Measurements from ENCODE around the gene ACVR1B.
"Not testable (repeated sequence)": the region's sequence is repeated elsewhere in the genome, so short reads cannot be mapped to it uniquely, and the experiment has no call there.

Gene ACVR1B

GRCh38 chr12:51977320-51977753 lies 25.8 kb downstream of the ACVR1B start:
- Histone ChIP-seq H3K4me3 (ENCODE audit: low read depth in 1 of 2, low read length in 2 of 2) (no peak overlapping the region), H3K4me1 (ENCODE audit: control insufficient read depth in 1 of 2, insufficient read depth in 2 of 2, low read length in 2 of 2) (peaks cover 28 to 29% of the 10 kb centered on the region in 2 donors), H3K9ac (ENCODE audit: low read depth in 1 of 2, low read length in 2 of 2) (no peak overlapping the region), H3K27me3 (ENCODE audit: control insufficient read depth in 1 of 2, insufficient read depth in 2 of 2, low read length in 2 of 2) (no peaks in the 10 kb centered on the region), H3K36me3 (ENCODE audit: control insufficient read depth in 1 of 2, insufficient read depth in 2 of 2, low read length in 2 of 2) (peaks cover 40 to 48% of the 10 kb centered on the region in 2 donors), H3K9me3 (ENCODE audit: control insufficient read depth in 1 of 2, low read length in 2 of 2) (no peaks in the 10 kb centered on the region), H3K27ac (ENCODE audit: low read depth, low read length) (no peak overlapping the region)

GRCh38 chr12:51979306-51979705 lies 27.8 kb downstream of the ACVR1B start:
- H3K27me3 ChIP-seq (ENCODE audit: control insufficient read depth in 1 of 2, insufficient read depth in 2 of 2, low read length in 2 of 2); H3K9ac ChIP-seq (ENCODE audit: low read depth in 1 of 2, low read length in 2 of 2); H3K4me1 ChIP-seq (ENCODE audit: control insufficient read depth in 1 of 2, insufficient read depth in 2 of 2, low read length in 2 of 2); H3K4me3 ChIP-seq (ENCODE audit: low read depth in 1 of 2, low read length in 2 of 2); H3K27ac ChIP-seq (ENCODE audit: low read depth, low read length); H3K9me3 ChIP-seq (ENCODE audit: control insufficient read depth in 1 of 2, low read length in 2 of 2): not testable (repeated sequence)
- H3K36me3 ChIP-seq (ENCODE audit: control insufficient read depth in 1 of 2, insufficient read depth in 2 of 2, low read length in 2 of 2) = peaks cover 50 to 67% of the 10 kb centered on the region in 2 donors

- no peaks in the 10 kb centered on the region for H3K27me3 ChIP-seq (ENCODE audit: control insufficient read depth in 1 of 2, insufficient read depth in 2 of 2, low read length in 2 of 2)
- no peak overlapping the region for H3K27ac ChIP-seq (ENCODE audit: low read depth, low read length)
- no peak overlapping the region for H3K4me3 ChIP-seq (ENCODE audit: low read depth in 1 of 2, low read length in 2 of 2)
- H3K9me3 ChIP-seq (ENCODE audit: control insufficient read depth in 1 of 2, low read length in 2 of 2) = no peaks in the 10 kb centered on the region
- H3K36me3 ChIP-seq (ENCODE audit: control insufficient read depth in 1 of 2, insufficient read depth in 2 of 2, low read length in 2 of 2) = peaks cover 56 to 74% of the 10 kb centered on the region in 2 donors
- peaks cover 6 to 7% of the 10 kb centered on the region in 2 donors for H3K4me1 ChIP-seq (ENCODE audit: control insufficient read depth in 1 of 2, insufficient read depth in 2 of 2, low read length in 2 of 2)
- no peak overlapping the region for H3K9ac ChIP-seq (ENCODE audit: low read depth in 1 of 2, low read length in 2 of 2)
Measured at GRCh38 chr12:51980051-51980808, 28.7 kb downstream of the ACVR1B start.

GRCh38 chr12:51980809-51981127 lies 29.3 kb downstream of the ACVR1B start:
- Histone ChIP-seq H3K9me3 (ENCODE audit: control insufficient read depth in 1 of 2, low read length in 2 of 2) (no peaks in the 10 kb centered on the region), H3K4me3 (ENCODE audit: low read depth in 1 of 2, low read length in 2 of 2) (no peak overlapping the region), H3K27me3 (ENCODE audit: control insufficient read depth in 1 of 2, insufficient read depth in 2 of 2, low read length in 2 of 2) (no peaks in the 10 kb centered on the region), H3K27ac (ENCODE audit: low read depth, low read length) (no peak overlapping the region), H3K36me3 (ENCODE audit: control insufficient read depth in 1 of 2, insufficient read depth in 2 of 2, low read length in 2 of 2) (peaks cover 54 to 74% of the 10 kb centered on the region in 2 donors), H3K4me1 (ENCODE audit: control insufficient read depth in 1 of 2, insufficient read depth in 2 of 2, low read length in 2 of 2) (peaks cover 3 to 7% of the 10 kb centered on the region in 2 donors), H3K9ac (ENCODE audit: low read depth in 1 of 2, low read length in 2 of 2) (no peak overlapping the region)

GRCh38 chr12:51984657-51985056 lies 33.2 kb downstream of the ACVR1B start:
- Histone ChIP-seq H3K4me3 (ENCODE audit: low read depth in 1 of 2, low read length in 2 of 2) (no peak overlapping the region), H3K4me1 (ENCODE audit: control insufficient read depth in 1 of 2, insufficient read depth in 2 of 2, low read length in 2 of 2) (peaks cover 0 to 7% of the 10 kb centered on the region in 2 donors), H3K9me3 (ENCODE audit: control insufficient read depth in 1 of 2, low read length in 2 of 2) (no peaks in the 10 kb centered on the region), H3K9ac (ENCODE audit: low read depth in 1 of 2, low read length in 2 of 2) (no peak overlapping the region), H3K36me3 (ENCODE audit: control insufficient read depth in 1 of 2, insufficient read depth in 2 of 2, low read length in 2 of 2) (peaks cover 46 to 81% of the 10 kb centered on the region in 2 donors), H3K27me3 (ENCODE audit: control insufficient read depth in 1 of 2, insufficient read depth in 2 of 2, low read length in 2 of 2) (no peaks in the 10 kb centered on the region), H3K27ac (ENCODE audit: low read depth, low read length) (no peak overlapping the region)

GRCh38 chr12:51985154-51985835 lies 33.8 kb downstream of the ACVR1B start:
- peaks cover 46 to 84% of the 10 kb centered on the region in 2 donors for H3K36me3 ChIP-seq (ENCODE audit: control insufficient read depth in 1 of 2, insufficient read depth in 2 of 2, low read length in 2 of 2)
- peaks cover 0 to 7% of the 10 kb centered on the region in 2 donors for H3K4me1 ChIP-seq (ENCODE audit: control insufficient read depth in 1 of 2, insufficient read depth in 2 of 2, low read length in 2 of 2)
- H3K4me3 ChIP-seq (ENCODE audit: low read depth in 1 of 2, low read length in 2 of 2) = no peak overlapping the region
- no peaks in the 10 kb centered on the region for H3K27me3 ChIP-seq (ENCODE audit: control insufficient read depth in 1 of 2, insufficient read depth in 2 of 2, low read length in 2 of 2)
- no peaks in the 10 kb centered on the region for H3K9me3 ChIP-seq (ENCODE audit: control insufficient read depth in 1 of 2, low read length in 2 of 2)
- no peak overlapping the region for H3K27ac ChIP-seq (ENCODE audit: low read depth, low read length)
- H3K9ac ChIP-seq (ENCODE audit: low read depth in 1 of 2, low read length in 2 of 2) = no peak overlapping the region

- Histone ChIP-seq H3K9ac (ENCODE audit: low read depth in 1 of 2, low read length in 2 of 2) (no peak overlapping the region), H3K36me3 (ENCODE audit: control insufficient read depth in 1 of 2, insufficient read depth in 2 of 2, low read length in 2 of 2) (peaks cover 37 to 82% of the 10 kb centered on the region in 2 donors), H3K4me3 (ENCODE audit: low read depth in 1 of 2, low read length in 2 of 2) (no peak overlapping the region), H3K27me3 (ENCODE audit: control insufficient read depth in 1 of 2, insufficient read depth in 2 of 2, low read length in 2 of 2) (no peaks in the 10 kb centered on the region), H3K4me1 (ENCODE audit: control insufficient read depth in 1 of 2, insufficient read depth in 2 of 2, low read length in 2 of 2) (no peaks in the 10 kb centered on the region), H3K9me3 (ENCODE audit: control insufficient read depth in 1 of 2, low read length in 2 of 2) (no peaks in the 10 kb centered on the region), H3K27ac (ENCODE audit: low read depth, low read length) (no peak overlapping the region)
Measured at GRCh38 chr12:51986834-51987233, 35.3 kb downstream of the ACVR1B start.

GRCh38 chr12:51992246-51992645 lies 40.7 kb downstream of the ACVR1B start:
- Histone ChIP-seq H3K9ac (ENCODE audit: low read depth in 1 of 2, low read length in 2 of 2) (no peak overlapping the region), H3K27ac (ENCODE audit: low read depth, low read length) (no peak overlapping the region), H3K36me3 (ENCODE audit: control insufficient read depth in 1 of 2, insufficient read depth in 2 of 2, low read length in 2 of 2) (peaks cover 31 to 69% of the 10 kb centered on the region in 2 donors), H3K4me1 (ENCODE audit: control insufficient read depth in 1 of 2, insufficient read depth in 2 of 2, low read length in 2 of 2) (no peaks in the 10 kb centered on the region), H3K9me3 (ENCODE audit: control insufficient read depth in 1 of 2, low read length in 2 of 2) (no peaks in the 10 kb centered on the region), H3K4me3 (ENCODE audit: low read depth in 1 of 2, low read length in 2 of 2) (no peak overlapping the region), H3K27me3 (ENCODE audit: control insufficient read depth in 1 of 2, insufficient read depth in 2 of 2, low read length in 2 of 2) (no peaks in the 10 kb centered on the region)

GRCh38 chr12:51994539-51994820 lies 43.0 kb downstream of the ACVR1B start:
- Histone ChIP-seq H3K36me3 (ENCODE audit: control insufficient read depth in 1 of 2, insufficient read depth in 2 of 2, low read length in 2 of 2) (peaks cover 34 to 64% of the 10 kb centered on the region in 2 donors), H3K27ac (ENCODE audit: low read depth, low read length) (no peak overlapping the region)

GRCh38 chr12:51994959-51995358 lies 43.5 kb downstream of the ACVR1B start:
- Histone ChIP-seq H3K9ac (ENCODE audit: low read depth in 1 of 2, low read length in 2 of 2) (no peak overlapping the region), H3K4me1 (ENCODE audit: control insufficient read depth in 1 of 2, insufficient read depth in 2 of 2, low read length in 2 of 2) (no peaks in the 10 kb centered on the region), H3K9me3 (ENCODE audit: control insufficient read depth in 1 of 2, low read length in 2 of 2) (no peaks in the 10 kb centered on the region), H3K27me3 (ENCODE audit: control insufficient read depth in 1 of 2, insufficient read depth in 2 of 2, low read length in 2 of 2) (no peaks in the 10 kb centered on the region), H3K27ac (ENCODE audit: low read depth, low read length) (no peak overlapping the region), H3K36me3 (ENCODE audit: control insufficient read depth in 1 of 2, insufficient read depth in 2 of 2, low read length in 2 of 2) (peaks cover 35 to 67% of the 10 kb centered on the region in 2 donors), H3K4me3 (ENCODE audit: low read depth in 1 of 2, low read length in 2 of 2) (no peak overlapping the region)

More at GRCh38 chr12:51994539-51994820, 43.0 kb downstream of the ACVR1B start:
- H3K4me1 ChIP-seq (ENCODE audit: control insufficient read depth in 1 of 2, insufficient read depth in 2 of 2, low read length in 2 of 2) = no peaks in the 10 kb centered on the region
- no peak overlapping the region for H3K4me3 ChIP-seq (ENCODE audit: low read depth in 1 of 2, low read length in 2 of 2)
- no peaks in the 10 kb centered on the region for H3K27me3 ChIP-seq (ENCODE audit: control insufficient read depth in 1 of 2, insufficient read depth in 2 of 2, low read length in 2 of 2)
- H3K9me3 ChIP-seq (ENCODE audit: control insufficient read depth in 1 of 2, low read length in 2 of 2) = no peaks in the 10 kb centered on the region
- H3K9ac ChIP-seq (ENCODE audit: low read depth in 1 of 2, low read length in 2 of 2) = no peak overlapping the region
